Measurements from ENCODE around the gene HOMER2.

DNA sequence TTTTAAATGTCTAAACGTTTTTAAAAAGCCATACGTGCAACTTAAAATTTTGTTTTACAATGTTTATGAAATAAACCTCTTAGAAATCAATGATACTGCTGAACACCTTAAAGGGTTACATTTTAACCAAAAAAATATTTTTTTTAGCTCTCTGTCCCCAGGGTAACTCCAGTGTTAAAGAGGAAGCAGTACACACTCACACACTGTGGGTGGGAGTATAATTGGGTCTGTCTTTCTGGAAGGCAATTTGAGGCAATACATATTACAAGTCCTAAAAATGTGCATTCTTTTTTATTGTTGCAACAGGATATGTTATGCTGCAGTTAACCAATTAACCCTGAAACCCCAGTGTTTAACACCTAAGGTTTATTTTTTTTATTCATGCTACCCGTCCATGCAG is 109.0 kb downstream of the HOMER2 start:
- TF ChIP-seq, protein P1, sequence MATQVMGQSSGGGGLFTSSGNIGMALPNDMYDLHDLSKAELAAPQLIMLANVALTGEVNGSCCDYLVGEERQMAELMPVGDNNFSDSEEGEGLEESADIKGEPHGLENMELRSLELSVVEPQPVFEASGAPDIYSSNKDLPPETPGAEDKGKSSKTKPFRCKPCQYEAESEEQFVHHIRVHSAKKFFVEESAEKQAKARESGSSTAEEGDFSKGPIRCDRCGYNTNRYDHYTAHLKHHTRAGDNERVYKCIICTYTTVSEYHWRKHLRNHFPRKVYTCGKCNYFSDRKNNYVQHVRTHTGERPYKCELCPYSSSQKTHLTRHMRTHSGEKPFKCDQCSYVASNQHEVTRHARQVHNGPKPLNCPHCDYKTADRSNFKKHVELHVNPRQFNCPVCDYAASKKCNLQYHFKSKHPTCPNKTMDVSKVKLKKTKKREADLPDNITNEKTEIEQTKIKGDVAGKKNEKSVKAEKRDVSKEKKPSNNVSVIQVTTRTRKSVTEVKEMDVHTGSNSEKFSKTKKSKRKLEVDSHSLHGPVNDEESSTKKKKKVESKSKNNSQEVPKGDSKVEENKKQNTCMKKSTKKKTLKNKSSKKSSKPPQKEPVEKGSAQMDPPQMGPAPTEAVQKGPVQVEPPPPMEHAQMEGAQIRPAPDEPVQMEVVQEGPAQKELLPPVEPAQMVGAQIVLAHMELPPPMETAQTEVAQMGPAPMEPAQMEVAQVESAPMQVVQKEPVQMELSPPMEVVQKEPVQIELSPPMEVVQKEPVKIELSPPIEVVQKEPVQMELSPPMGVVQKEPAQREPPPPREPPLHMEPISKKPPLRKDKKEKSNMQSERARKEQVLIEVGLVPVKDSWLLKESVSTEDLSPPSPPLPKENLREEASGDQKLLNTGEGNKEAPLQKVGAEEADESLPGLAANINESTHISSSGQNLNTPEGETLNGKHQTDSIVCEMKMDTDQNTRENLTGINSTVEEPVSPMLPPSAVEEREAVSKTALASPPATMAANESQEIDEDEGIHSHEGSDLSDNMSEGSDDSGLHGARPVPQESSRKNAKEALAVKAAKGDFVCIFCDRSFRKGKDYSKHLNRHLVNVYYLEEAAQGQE (IDR thresholded peaks at IDR 0.05; ENCODE audit: insufficient replicate concordance, low read depth): no peak
- TF ChIP-seq POLR2AphosphoS5 (IDR thresholded peaks at IDR 0.05; ENCODE audit: low read depth) (no peak), CTCF (IDR thresholded peaks at IDR 0.05; ENCODE audit: insufficient read depth, low read length) (no peak), GABPA (IDR thresholded peaks at IDR 0.05; ENCODE audit: low read depth) (no peak)

All from HL-60 (cell line).